Sigmoid colon (tissue), 4 donors: ENCODE data around the gene CYCS.

Experiments used
- CTCF ChIP-seq, 4 experiments: fragments of 450-650 bp in 3 of 4; fragments of 200-600 bp in 1 of 4; IDR thresholded peaks; one replicate each; pipeline ENCODE4 v1.5.1; 2016 to 2019; ENCODE audit warnings: antibody characterized with exemption in 4 of 4, mild to moderate bottlenecking in 3 of 4, moderate library complexity in 2 of 4
- EP300 ChIP-seq, 4 donors: sonication (generic); formaldehyde crosslinking; IDR thresholded peaks; one replicate each; pipeline ENCODE4 v1.6.1; 2017; ENCODE audit warnings: antibody characterized with exemption in 4 of 4
- POLR2A ChIP-seq, 2 donors: fragments of 450-650 bp; IDR thresholded peaks; one replicate each; pipeline ENCODE4 v1.6.1; 2016; ENCODE audit warnings: antibody characterized with exemption in 2 of 2, mild to moderate bottlenecking in 2 of 2, moderate library complexity in 2 of 2
- POLR2AphosphoS5 ChIP-seq, 4 donors: sonication (generic); formaldehyde crosslinking; IDR thresholded peaks; one replicate each; pipeline ENCODE4 v1.6.1; 2017; ENCODE audit warnings: antibody characterized with exemption in 4 of 4

- TF ChIP-seq EP300 (IDR thresholded peaks at IDR 0.05) (no peak), POLR2A (IDR thresholded peaks at IDR 0.05) (no peak), CTCF (IDR thresholded peaks at IDR 0.05) (no peak), POLR2AphosphoS5 (IDR thresholded peaks at IDR 0.05) (no peak)
Measured at GRCh38 chr7:25084821-25085220, 40.2 kb downstream of the CYCS start.
